Caco-2 (cell line): ENCODE measurements around the gene HMGCR. TPM values are rescaled to one million over a fixed set of nuclear protein-coding genes. Genes with fewer than 3 reads are reported as not detected.

Experiments
- BruUV-seq: library from RNA; stranded (reverse); fragments of 400-500 nt; replicated peaks from 2 replicates; lab custom pipeline; 2021; lab: Mats Ljungman, UMichigan
- CTCF ChIA-PET: fragments of 300-600 bp; sonication (Branson Sonifier 250); formaldehyde crosslinking; loops from one replicate; lab custom pipeline; 2022; ENCODE audit warnings: antibody characterized with exemption; lab: Charles Lee
- POLR2A ChIA-PET: fragments of 300-600 bp; sonication (Branson Sonifier 250); formaldehyde crosslinking; loops from one replicate; lab custom pipeline; 2022; ENCODE audit warnings: antibody characterized with exemption; lab: Charles Lee
- DNase-seq, 2 experiments: peaks; one replicate each; pipeline versions ENCODE4 v3.0.0 to v3.0.0-alpha.2; 2020 to 2022
- H3K27me3 ChIP-seq: replicated peaks from 2 replicates; pipeline ENCODE4 v1.6.0; 2011; ENCODE audit warnings: low read length; ENCODE audit not compliant: control insufficient read depth, insufficient read depth
- H3K36me3 ChIP-seq: 2 replicates; pipeline ENCODE4 v1.5.1; 2011; ENCODE audit warnings: low read length; ENCODE audit not compliant: control insufficient read depth, insufficient read depth
- H3K4me1 ChIP-seq: fragments of 250-450 bp; sonication (Bioruptor Pico); 2 replicates; pipeline ENCODE4 v1.5.1; 2020; ENCODE audit warnings: mild to moderate bottlenecking
- H3K4me3 ChIP-seq: 2 replicates; pipeline ENCODE4 v1.5.1; 2011; ENCODE audit warnings: low read depth, mild to moderate bottlenecking, control low read depth, low read length
- H3K9me3 ChIP-seq: fragments of 250-450 bp; sonication (Bioruptor Pico); 2 replicates; pipeline ENCODE4 v1.5.1; 2020; ENCODE audit warnings: mild to moderate bottlenecking, moderate library complexity
- H3K27ac Mint-ChIP-seq: one replicate; pipeline ENCODE4 v1.8.0; 2022; ENCODE audit warnings: mixed read lengths; ENCODE audit not compliant: unreplicated experiment
- H3K27me3 Mint-ChIP-seq: one replicate; pipeline ENCODE4 v1.8.0; 2022; ENCODE audit warnings: mixed read lengths; ENCODE audit not compliant: insufficient read depth, unreplicated experiment
- H3K36me3 Mint-ChIP-seq: one replicate; pipeline ENCODE4 v1.8.0; 2022; ENCODE audit warnings: mild to moderate bottlenecking, mixed read lengths; ENCODE audit not compliant: insufficient read depth, unreplicated experiment
- H3K4me1 Mint-ChIP-seq: one replicate; pipeline ENCODE4 v1.8.0; 2022; ENCODE audit warnings: low read depth, mixed read lengths; ENCODE audit not compliant: unreplicated experiment
- H3K4me3 Mint-ChIP-seq: one replicate; pipeline ENCODE4 v1.8.0; 2022; ENCODE audit warnings: mild to moderate bottlenecking, moderate library complexity, mixed read lengths; ENCODE audit not compliant: unreplicated experiment
- H3K9me3 Mint-ChIP-seq: one replicate; pipeline ENCODE4 v1.8.0; 2022; ENCODE audit warnings: mixed read lengths; ENCODE audit not compliant: unreplicated experiment
- CTCF ChIP-seq, 2 experiments: fragments of 200-600 bp in 1 of 2; IDR thresholded peaks; 1 replicate in 1 of 2; 2 replicates in 1 of 2; pipeline versions ENCODE4 v1.5.1 to v1.8.0; 2011 to 2022; ENCODE audit warnings: antibody characterized with exemption in 1 of 2, control low read depth in 1 of 2, inconsistent platforms in 1 of 2, low read depth in 1 of 2, low read length in 1 of 2, mild to moderate bottlenecking in 1 of 2, moderate library complexity in 1 of 2; ENCODE audit not compliant: insufficient read depth in 1 of 2, severe bottlenecking in 1 of 2, unreplicated experiment in 1 of 2
- intact Hi-C: fragments of 100-400 bp; cut with micrococcal nuclease; formaldehyde crosslinking; loops from one replicate; pipeline ENCODE4 v1.10.0; 2022; ENCODE audit not compliant: unreplicated experiment
- total RNA-seq: library from RNA; stranded (reverse); gene quantifications from 2 replicates; pipeline ENCODE4 v1.2.3, GENCODE V29; 2022

The HMGCR gene
- total RNA-seq, 1 experiment from 2014 or later: 164 TPM

GRCh38 chr5:75381456-75381855, 44.4 kb downstream of the HMGCR start:
- Mint-ChIP-seq H3K27ac (no peak overlapping the region), H3K4me3 (no peak overlapping the region), H3K9me3 (no peaks in the 10 kb centered on the region), H3K4me1 (no peaks in the 10 kb centered on the region), H3K27me3 (no peaks in the 10 kb centered on the region), H3K36me3 (peaks cover 25% of the 10 kb centered on the region)
- no peaks in the 10 kb centered on the region for H3K27me3 ChIP-seq
- no peak overlapping the region for H3K4me3 ChIP-seq
- CTCF ChIA-PET: no interaction called here
- no TSS peak for BruUV-seq
- TF ChIP-seq CTCF (IDR thresholded peaks at IDR 0.05; ENCODE audit: insufficient read depth in 1 of 2, low read depth in 1 of 2, low read length in 1 of 2, severe bottlenecking in 1 of 2, unreplicated experiment in 1 of 2): no peak
- DNase-seq: no peak
- intact Hi-C loops: no loop called here
- POLR2A ChIA-PET: no interaction called here
- H3K9me3 ChIP-seq: no peaks in the 10 kb centered on the region
- no peaks in the 10 kb centered on the region for H3K36me3 ChIP-seq
- no peaks in the 10 kb centered on the region for H3K4me1 ChIP-seq

- no peak overlapping the region for H3K4me3 Mint-ChIP-seq
- no peak for TF ChIP-seq CTCF (IDR thresholded peaks at IDR 0.05; ENCODE audit: insufficient read depth in 1 of 2, low read depth in 1 of 2, low read length in 1 of 2, severe bottlenecking in 1 of 2, unreplicated experiment in 1 of 2)
- ChIA-PET POLR2A (no interaction called here), CTCF (no interaction called here)
- H3K4me1 Mint-ChIP-seq: no peaks in the 10 kb centered on the region
- H3K9me3 Mint-ChIP-seq: no peaks in the 10 kb centered on the region
- DNase-seq: no peak
- intact Hi-C loops: no loop called here
- no peaks in the 10 kb centered on the region for H3K9me3 ChIP-seq
- H3K4me1 ChIP-seq: no peaks in the 10 kb centered on the region
- no TSS peak for BruUV-seq
- no peaks in the 10 kb centered on the region for H3K36me3 ChIP-seq
- no peaks in the 10 kb centered on the region for H3K27me3 ChIP-seq
- H3K36me3 Mint-ChIP-seq: peaks cover 31% of the 10 kb centered on the region
- no peaks in the 10 kb centered on the region for H3K27me3 Mint-ChIP-seq
- no peak overlapping the region for H3K4me3 ChIP-seq
- no peak overlapping the region for H3K27ac Mint-ChIP-seq
Measured at GRCh38 chr5:75384218-75384617, 47.2 kb downstream of the HMGCR start.

- intact Hi-C loops: no loop called here
- Mint-ChIP-seq H3K27me3 (no peaks in the 10 kb centered on the region), H3K9me3 (no peaks in the 10 kb centered on the region), H3K4me1 (no peaks in the 10 kb centered on the region), H3K36me3 (peaks cover 20% of the 10 kb centered on the region), H3K27ac (no peak overlapping the region), H3K4me3 (no peak overlapping the region)
- no peaks in the 10 kb centered on the region for H3K36me3 ChIP-seq
- no peak for DNase-seq
- H3K4me1 ChIP-seq: 0 out of 2 replicates have a peak, but pooled peaks cover 5% of the 10 kb centered on the region
- BruUV-seq: no TSS peak
- ChIA-PET POLR2A (no interaction called here), CTCF (no interaction called here)
- no peak overlapping the region for H3K4me3 ChIP-seq
- H3K27me3 ChIP-seq: no peaks in the 10 kb centered on the region
- no peaks in the 10 kb centered on the region for H3K9me3 ChIP-seq
- no peak for TF ChIP-seq CTCF (IDR thresholded peaks at IDR 0.05; ENCODE audit: insufficient read depth in 1 of 2, low read depth in 1 of 2, low read length in 1 of 2, severe bottlenecking in 1 of 2, unreplicated experiment in 1 of 2)
Measured at GRCh38 chr5:75387806-75388205, 50.8 kb downstream of the HMGCR start.
